GM18873 (cell line): Measurements from ENCODE around the gene NBEA.

Experiments used
- ATAC-seq: cut with Tn5 transposase; IDR thresholded peaks from one replicate; pipeline ENCODE4 v1.9.1; 2021; ENCODE audit warnings: mild to moderate bottlenecking, moderate library complexity, moderate number of reproducible peaks; ENCODE audit not compliant: unreplicated experiment, low FRiP score

NBEA gene

GRCh38 chr13:35534343-35534742, 592.3 kb downstream of the NBEA start:
- ATAC-seq, result no peak

GRCh38 chr13:35548790-35549189, 606.7 kb downstream of the NBEA start:
- no peak for ATAC-seq

GRCh38 chr13:35549481-35549880, 607.4 kb downstream of the NBEA start:
- ATAC-seq, result peak; percentile 95

GRCh38 chr13:35552172-35552844, 610.2 kb downstream of the NBEA start:
- ATAC-seq, result no peak

GRCh38 chr13:35554972-35555623, 613.0 kb downstream of the NBEA start:
- ATAC-seq, result no peak

GRCh38 chr13:35557475-35557874, 615.4 kb downstream of the NBEA start:
- peak; percentile 72 for ATAC-seq

- no peak for ATAC-seq
These were observed 619.5 kb downstream of the NBEA start for GRCh38 chr13:35561540-35561939.

- no peak for ATAC-seq
These were observed 623.2 kb downstream of the NBEA start for GRCh38 chr13:35565273-35565672.

GRCh38 chr13:35566340-35566739, 624.3 kb downstream of the NBEA start:
- no peak for ATAC-seq

- ATAC-seq, result no peak
These were observed 625.4 kb downstream of the NBEA start for GRCh38 chr13:35567406-35567980.

GRCh38 chr13:35573639-35574038, 631.6 kb downstream of the NBEA start:
- no peak for ATAC-seq

- ATAC-seq, result no peak
These were observed 650.4 kb downstream of the NBEA start for GRCh38 chr13:35592457-35592856.

- ATAC-seq, result no peak
These were observed 651.6 kb downstream of the NBEA start for GRCh38 chr13:35593651-35594050.

- ATAC-seq, result no peak
These were observed 652.0 kb downstream of the NBEA start for GRCh38 chr13:35594096-35594495.

- no peak for ATAC-seq
These were observed 653.1 kb downstream of the NBEA start for GRCh38 chr13:35595181-35595580.

GRCh38 chr13:35596321-35597030, 654.4 kb downstream of the NBEA start:
- ATAC-seq, result no peak

GRCh38 chr13:35597451-35597850, 655.4 kb downstream of the NBEA start:
- ATAC-seq, result no peak

- no peak for ATAC-seq
These were observed 656.2 kb downstream of the NBEA start for GRCh38 chr13:35598233-35598632.

- ATAC-seq, result no peak
These were observed 656.8 kb downstream of the NBEA start for GRCh38 chr13:35598790-35599369.

GRCh38 chr13:35599384-35599783, 657.3 kb downstream of the NBEA start:
- no peak for ATAC-seq

- ATAC-seq, result no peak
These were observed 658.1 kb downstream of the NBEA start for GRCh38 chr13:35600137-35600536.
